Activated B cell treated with CpG ODN at 0.5 μM for 24 hours (primary cell): ENCODE results near the gene PPARG. TPM values are rescaled to one million over a fixed set of nuclear protein-coding genes. Genes with fewer than 3 reads are reported as not detected.
"Not testable (repeated sequence)": the region's sequence is repeated elsewhere in the genome, so short reads cannot be mapped to it uniquely, and the experiment has no call there.

Experiments
- ATAC-seq: fragments of 200-7000 bp; cut with Tn5 transposase; one replicate; pipeline ENCODE4 v1.10.0; 2021; ENCODE audit warnings: low read depth, mild to moderate bottlenecking, moderate library complexity
- CTCF ChIA-PET: fragments of 350-600 bp; sonication (Branson Sonifier 250); formaldehyde crosslinking; loops from one replicate; lab custom pipeline; 2021; ENCODE audit warnings: antibody characterized with exemption; lab: Charles Lee
- POLR2A ChIA-PET: fragments of 350-600 bp; sonication (Branson Sonifier 250); formaldehyde crosslinking; loops from one replicate; lab custom pipeline; 2021; ENCODE audit warnings: antibody characterized with exemption; lab: Charles Lee
- DNase-seq: peaks from one replicate; pipeline ENCODE4 v3.0.0; 2022
- H3K27ac Mint-ChIP-seq: one replicate; pipeline ENCODE4 v1.8.0; 2020; ENCODE audit warnings: mixed read lengths
- H3K27me3 Mint-ChIP-seq: one replicate; pipeline ENCODE4 v1.8.0; 2021; ENCODE audit warnings: mixed read lengths
- H3K36me3 Mint-ChIP-seq: one replicate; pipeline ENCODE4 v1.8.0; 2021; ENCODE audit warnings: low read depth, mixed read lengths
- H3K4me1 Mint-ChIP-seq: one replicate; pipeline ENCODE4 v1.8.0; 2021; ENCODE audit warnings: mixed read lengths
- H3K4me3 Mint-ChIP-seq: one replicate; pipeline ENCODE4 v1.8.0; 2020; ENCODE audit warnings: mild to moderate bottlenecking, mixed read lengths
- H3K9me3 Mint-ChIP-seq: one replicate; pipeline ENCODE4 v1.8.0; 2020; ENCODE audit warnings: mixed read lengths
- intact Hi-C: fragments of 100-400 bp; cut with micrococcal nuclease; formaldehyde crosslinking; loops from one replicate; pipeline ENCODE4 v1.15.1; 2024
- total RNA-seq: library from RNA; stranded (reverse); gene quantifications from 2 replicates; pipeline ENCODE4 v1.2.3, GENCODE V29; 2022
- TF ChIP-seq, protein P1 (sequence below): fragments of 200-600 bp; IDR thresholded peaks from one replicate; pipeline ENCODE4 v1.8.0; 2022; ENCODE audit warnings: antibody characterized with exemption, mild to moderate bottlenecking

The PPARG gene
- total RNA-seq, 1 donor from 2014 or later: not detected

DNA sequence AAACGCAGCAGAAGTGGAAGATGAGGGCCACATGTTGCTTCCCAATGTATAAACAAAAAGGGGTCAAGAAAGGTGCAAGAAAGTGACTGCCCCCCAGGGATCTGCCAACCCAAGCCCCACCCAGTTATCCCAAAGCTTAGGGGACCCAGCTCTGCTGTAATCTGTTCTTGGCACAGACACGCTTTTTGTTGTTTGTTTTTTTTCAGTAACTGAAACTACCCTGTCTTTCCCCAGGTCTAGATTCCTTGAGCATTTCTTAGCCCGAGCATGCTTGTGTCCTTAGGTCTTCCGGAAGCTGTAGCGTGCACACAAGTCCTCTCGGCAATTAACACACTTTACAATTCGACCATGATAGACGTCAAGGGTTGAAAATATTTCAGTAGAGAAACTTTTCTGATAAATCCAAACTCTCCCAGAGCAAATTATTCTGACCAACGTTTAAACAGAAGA lies 8.5 kb upstream of the PPARG start:
- Mint-ChIP-seq H3K4me3 (no peak overlapping the region), H3K9me3 (peaks cover 5% of the 10 kb centered on the region), H3K27ac (no peak overlapping the region), H3K27me3 (peaks cover 24% of the 10 kb centered on the region), H3K36me3 (no peaks in the 10 kb centered on the region), H3K4me1 (no peaks in the 10 kb centered on the region)
- ChIA-PET POLR2A (no interaction called here), CTCF (no interaction called here)
- DNase-seq (no peak), ATAC-seq (no peak)
- intact Hi-C loops: no loop called here
- TF ChIP-seq, protein P1, sequence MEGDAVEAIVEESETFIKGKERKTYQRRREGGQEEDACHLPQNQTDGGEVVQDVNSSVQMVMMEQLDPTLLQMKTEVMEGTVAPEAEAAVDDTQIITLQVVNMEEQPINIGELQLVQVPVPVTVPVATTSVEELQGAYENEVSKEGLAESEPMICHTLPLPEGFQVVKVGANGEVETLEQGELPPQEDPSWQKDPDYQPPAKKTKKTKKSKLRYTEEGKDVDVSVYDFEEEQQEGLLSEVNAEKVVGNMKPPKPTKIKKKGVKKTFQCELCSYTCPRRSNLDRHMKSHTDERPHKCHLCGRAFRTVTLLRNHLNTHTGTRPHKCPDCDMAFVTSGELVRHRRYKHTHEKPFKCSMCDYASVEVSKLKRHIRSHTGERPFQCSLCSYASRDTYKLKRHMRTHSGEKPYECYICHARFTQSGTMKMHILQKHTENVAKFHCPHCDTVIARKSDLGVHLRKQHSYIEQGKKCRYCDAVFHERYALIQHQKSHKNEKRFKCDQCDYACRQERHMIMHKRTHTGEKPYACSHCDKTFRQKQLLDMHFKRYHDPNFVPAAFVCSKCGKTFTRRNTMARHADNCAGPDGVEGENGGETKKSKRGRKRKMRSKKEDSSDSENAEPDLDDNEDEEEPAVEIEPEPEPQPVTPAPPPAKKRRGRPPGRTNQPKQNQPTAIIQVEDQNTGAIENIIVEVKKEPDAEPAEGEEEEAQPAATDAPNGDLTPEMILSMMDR: no peak

DNA sequence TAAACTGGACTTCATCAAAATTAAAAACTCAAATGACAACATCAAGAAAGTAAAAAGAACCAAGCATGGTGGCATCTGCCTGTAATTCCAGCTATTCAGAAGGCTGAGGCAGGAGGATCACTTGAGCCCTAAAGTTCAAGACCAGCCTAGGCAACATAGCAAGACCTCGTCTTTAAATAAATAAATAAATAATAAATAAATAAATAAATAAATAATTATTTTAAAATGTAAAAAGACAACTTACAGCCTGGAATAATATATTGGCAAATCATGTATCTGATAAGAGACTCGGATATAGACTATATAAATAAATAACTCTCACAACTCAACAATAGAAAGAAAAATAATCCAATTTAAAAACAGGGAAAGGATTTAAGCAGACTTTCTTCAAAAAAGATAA lies 4.3 kb upstream of the PPARG start:
- CTCF ChIA-PET: no interaction called here
- intact Hi-C loops: no loop called here
- H3K36me3 Mint-ChIP-seq: no peaks in the 10 kb centered on the region

DNA sequence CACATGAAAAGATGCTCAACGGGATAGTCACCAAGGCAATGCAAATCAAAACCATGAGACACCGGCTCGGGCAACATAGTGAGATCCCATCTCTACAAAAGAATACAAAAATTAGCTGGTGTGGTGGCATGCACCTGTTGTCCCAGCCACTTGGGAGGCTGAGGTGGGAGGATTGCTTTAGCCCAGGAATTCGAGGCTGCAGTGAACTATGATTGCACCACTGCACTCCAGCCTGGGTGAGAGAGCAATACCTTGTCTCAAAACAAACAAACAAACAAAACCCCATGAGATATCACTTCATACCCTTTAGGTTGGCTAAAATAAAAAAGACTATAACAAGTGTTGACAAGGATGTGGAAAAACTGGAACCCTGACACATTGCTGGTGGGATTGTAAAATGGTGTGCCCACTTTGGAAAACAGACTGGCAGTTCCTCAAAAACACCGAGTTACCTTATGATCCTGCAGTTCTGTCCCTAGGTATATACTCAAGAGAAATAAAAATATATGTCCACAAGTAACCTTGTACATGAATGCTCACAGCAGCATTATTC lies 3.8 kb upstream of the PPARG start:
- POLR2A ChIA-PET: no interaction called here
- DNase-seq (no peak), ATAC-seq (no peak)
- H3K4me3 Mint-ChIP-seq: no peak overlapping the region
- peaks cover 5% of the 10 kb centered on the region for H3K9me3 Mint-ChIP-seq
- peaks cover 44% of the 10 kb centered on the region for H3K27me3 Mint-ChIP-seq
- H3K36me3 Mint-ChIP-seq: no peaks in the 10 kb centered on the region
- TF ChIP-seq, protein P1: no peak
- CTCF ChIA-PET: no interaction called here
- intact Hi-C loops: no loop called here
- H3K27ac Mint-ChIP-seq: no peak overlapping the region
- peaks cover 8% of the 10 kb centered on the region for H3K4me1 Mint-ChIP-seq

More for the DNA sequence above, 4.3 kb upstream of the PPARG start:
- no peak for ATAC-seq
- peaks cover 8% of the 10 kb centered on the region for H3K4me1 Mint-ChIP-seq
- POLR2A ChIA-PET: no interaction called here
- peaks cover 43% of the 10 kb centered on the region for H3K27me3 Mint-ChIP-seq
- H3K4me3 Mint-ChIP-seq: no peak overlapping the region
- no peak overlapping the region for H3K27ac Mint-ChIP-seq
- H3K9me3 Mint-ChIP-seq: peaks cover 5% of the 10 kb centered on the region
- TF ChIP-seq, protein P1: no peak
- no peak for DNase-seq

DNA sequence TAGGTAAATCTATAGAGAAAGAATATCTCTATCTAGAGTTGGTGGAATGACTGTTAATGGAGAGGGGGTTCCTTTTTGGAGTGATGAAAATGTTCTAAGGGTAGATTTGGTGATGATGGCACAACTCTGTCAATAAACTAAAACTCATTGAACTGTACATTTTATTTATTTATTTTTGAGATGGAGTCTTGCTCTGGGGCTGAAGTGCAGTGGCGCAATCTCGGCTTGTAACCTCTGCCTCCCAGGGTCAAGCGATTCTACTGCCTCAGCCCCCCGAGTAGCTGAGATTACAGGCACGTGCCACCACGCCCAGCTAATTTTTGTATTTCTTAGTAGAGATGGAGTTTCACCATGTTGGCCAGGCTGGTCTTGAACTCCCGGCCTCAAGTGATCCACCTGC lies 3.1 kb upstream of the PPARG start:
- H3K4me3 Mint-ChIP-seq, H3K36me3 Mint-ChIP-seq, H3K9me3 Mint-ChIP-seq, CTCF ChIA-PET, DNase-seq, POLR2A ChIA-PET, H3K27ac Mint-ChIP-seq, H3K4me1 Mint-ChIP-seq, ATAC-seq, intact Hi-C loops: not testable (repeated sequence)
- peaks cover 44% of the 10 kb centered on the region for H3K27me3 Mint-ChIP-seq

DNA sequence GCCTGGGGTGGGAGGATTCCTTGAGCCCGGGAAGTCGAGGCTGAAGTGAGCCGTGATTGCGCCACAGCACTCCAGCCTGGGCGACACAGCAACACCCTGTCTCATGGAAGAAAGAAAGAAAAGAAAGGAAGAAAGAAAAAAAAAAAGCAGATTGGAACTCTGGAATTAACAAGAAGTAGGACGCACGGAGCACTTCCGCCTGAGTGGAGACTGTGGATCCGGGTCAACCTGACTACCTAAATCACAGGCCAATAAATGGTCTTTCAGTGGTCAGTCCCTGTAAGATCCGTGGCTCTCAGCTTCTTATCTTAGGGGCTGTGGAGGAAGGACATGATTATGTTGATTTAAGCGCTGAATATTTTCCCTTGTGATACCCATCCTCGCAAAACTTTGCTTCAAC lies 2.4 kb upstream of the PPARG start:
- intact Hi-C loops: no loop called here
- Mint-ChIP-seq H3K27me3 (peaks cover 44% of the 10 kb centered on the region), H3K27ac (no peak overlapping the region), H3K4me3 (no peak overlapping the region), H3K9me3 (peaks cover 5% of the 10 kb centered on the region), H3K36me3 (no peaks in the 10 kb centered on the region), H3K4me1 (peaks cover 8% of the 10 kb centered on the region)
- DNase-seq (no peak), ATAC-seq (no peak)
- POLR2A ChIA-PET: no interaction called here
- CTCF ChIA-PET: no interaction called here
- TF ChIP-seq, protein P1: no peak
